CD4-positive, alpha-beta T cell treated with Interleukin-12 subunit alpha and Interleukin-12 subunit beta, for 1 hour (primary cell): ENCODE measurements around the gene PNCK.
"Not testable (repeated sequence)": the region's sequence is repeated elsewhere in the genome, so short reads cannot be mapped to it uniquely, and the experiment has no call there.

Experiments used
- DNase-seq: peaks from one replicate; pipeline ENCODE4 v3.0.0-alpha.2; 2020

Gene PNCK

GRCh38 chrX:153697924-153698865 lies 24.6 kb upstream of the PNCK start:
- no peak for DNase-seq

- not testable (repeated sequence) for DNase-seq
Measured at GRCh38 chrX:153696986-153697722, 23.5 kb upstream of the PNCK start.

DNA sequence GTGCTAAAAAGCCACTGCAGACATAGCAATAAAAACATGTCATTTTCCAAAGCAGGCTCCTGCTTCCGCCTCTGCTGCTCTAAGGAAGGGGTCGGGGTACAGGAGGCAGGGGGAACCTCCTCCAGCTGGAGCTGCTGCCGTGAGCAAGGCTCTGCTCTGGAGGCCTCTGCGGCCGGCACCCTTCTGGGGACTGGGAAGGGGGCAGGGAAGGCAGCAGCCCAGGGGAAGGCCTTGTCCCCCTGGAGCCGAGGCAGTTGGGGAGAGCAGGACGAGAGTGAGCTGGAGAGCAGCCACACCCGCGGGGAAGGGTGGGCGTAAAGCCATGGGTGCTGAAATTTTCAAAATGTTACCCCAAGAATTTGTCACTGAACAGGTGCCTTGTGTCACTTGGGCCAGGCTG lies 22.9 kb upstream of the PNCK start:
- not testable (repeated sequence) for DNase-seq

DNA sequence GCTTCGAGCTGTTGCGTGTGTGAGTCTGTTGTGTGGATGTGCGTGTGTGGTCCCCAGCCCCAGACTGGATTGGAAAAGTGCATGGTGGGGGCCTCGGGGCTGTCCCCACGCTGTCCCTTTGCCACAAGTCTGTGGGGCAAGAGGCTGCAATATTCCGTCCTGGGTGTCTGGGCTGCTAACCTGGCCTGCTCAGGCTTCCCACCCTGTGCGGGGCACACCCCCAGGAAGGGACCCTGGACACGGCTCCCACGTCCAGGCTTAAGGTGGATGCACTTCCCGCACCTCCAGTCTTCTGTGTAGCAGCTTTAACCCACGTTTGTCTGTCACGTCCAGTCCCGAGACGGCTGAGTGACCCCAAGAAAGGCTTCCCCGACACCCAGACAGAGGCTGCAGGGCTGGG lies 22.5 kb upstream of the PNCK start:
- DNase-seq: no peak

DNA sequence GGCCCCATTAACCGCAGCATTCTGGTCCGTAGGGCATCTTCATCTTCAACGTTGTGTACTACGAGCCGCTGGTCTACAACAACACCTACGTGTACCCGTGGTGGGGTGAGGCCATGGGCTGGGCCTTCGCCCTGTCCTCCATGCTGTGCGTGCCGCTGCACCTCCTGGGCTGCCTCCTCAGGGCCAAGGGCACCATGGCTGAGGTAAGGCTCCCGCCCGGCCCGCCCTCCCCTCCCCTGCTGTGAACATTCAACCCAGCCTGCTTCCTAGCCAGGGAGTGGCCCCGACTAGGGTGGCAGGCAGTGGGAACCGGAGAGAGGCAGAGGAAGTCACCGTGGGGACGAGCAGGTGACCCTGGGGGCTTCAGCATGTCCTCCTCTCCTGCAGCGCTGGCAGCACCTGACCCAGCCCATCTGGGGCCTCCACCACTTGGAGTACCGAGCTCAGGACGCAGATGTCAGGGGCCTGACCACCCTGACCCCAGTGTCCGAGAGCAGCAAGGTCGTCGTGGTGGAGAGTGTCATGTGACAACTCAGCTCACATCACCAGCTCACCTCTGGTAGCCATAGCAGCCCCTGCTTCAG lies 21.2 kb upstream of the PNCK start:
- no peak for DNase-seq

GRCh38 chrX:153694256-153694655 lies 20.6 kb upstream of the PNCK start:
- DNase-seq: not testable (repeated sequence)

DNA sequence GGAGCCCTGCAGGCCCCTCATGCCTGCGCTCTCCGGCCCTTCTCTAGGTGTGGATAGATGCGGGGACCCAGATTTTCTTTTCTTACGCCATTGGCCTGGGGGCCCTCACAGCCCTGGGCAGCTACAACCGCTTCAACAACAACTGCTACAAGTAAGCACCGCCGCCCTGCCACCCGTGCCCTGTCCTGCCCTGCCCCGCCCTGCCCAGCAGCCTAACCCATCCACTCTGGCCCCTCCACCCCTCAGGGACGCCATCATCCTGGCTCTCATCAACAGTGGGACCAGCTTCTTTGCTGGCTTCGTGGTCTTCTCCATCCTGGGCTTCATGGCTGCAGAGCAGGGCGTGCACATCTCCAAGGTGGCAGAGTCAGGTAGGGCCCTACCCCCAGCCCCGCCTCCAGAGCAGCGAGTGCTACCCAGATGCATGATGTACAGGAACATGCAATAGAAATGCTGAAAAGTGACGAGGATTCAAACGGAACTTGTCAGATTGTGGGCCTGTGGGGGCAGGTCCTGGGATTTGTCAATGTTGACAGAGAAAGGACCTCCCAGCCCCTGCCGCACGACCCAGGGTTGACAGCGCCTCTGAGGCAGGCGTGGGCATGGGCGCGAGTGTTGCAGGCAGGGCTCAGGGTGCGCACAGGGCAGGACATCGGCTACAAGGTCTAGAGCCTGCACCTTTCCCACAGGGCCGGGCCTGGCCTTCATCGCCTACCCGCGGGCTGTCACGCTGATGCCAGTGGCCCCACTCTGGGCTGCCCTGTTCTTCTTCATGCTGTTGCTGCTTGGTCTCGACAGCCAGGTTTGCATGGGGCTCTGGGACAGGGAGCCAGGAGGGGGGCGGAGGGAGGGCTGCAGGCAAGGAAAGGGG lies 19.8 kb upstream of the PNCK start:
- no peak for DNase-seq

GRCh38 chrX:153692611-153693156 lies 19.1 kb upstream of the PNCK start:
- no peak for DNase-seq

DNA sequence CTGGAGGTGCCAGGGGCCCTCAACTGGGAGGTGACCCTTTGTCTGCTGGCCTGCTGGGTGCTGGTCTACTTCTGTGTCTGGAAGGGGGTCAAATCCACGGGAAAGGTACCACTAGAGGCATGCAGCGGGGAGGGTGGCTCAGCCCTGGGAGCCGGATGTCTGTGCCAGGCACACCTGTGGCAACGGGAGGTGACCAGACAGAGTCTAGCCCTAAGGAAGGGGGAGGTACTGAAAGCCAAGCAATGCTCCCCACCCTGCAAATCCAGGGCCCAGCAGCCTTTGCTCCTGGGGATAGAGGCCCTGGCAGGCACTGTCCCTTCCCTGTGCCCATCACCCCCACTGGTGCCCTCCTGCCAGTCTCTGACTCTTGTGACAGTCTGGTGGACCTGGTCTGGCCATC lies 18.4 kb upstream of the PNCK start:
- DNase-seq: no peak

- DNase-seq: not testable (repeated sequence)
Measured at GRCh38 chrX:153691032-153691827, 17.6 kb upstream of the PNCK start.

DNA sequence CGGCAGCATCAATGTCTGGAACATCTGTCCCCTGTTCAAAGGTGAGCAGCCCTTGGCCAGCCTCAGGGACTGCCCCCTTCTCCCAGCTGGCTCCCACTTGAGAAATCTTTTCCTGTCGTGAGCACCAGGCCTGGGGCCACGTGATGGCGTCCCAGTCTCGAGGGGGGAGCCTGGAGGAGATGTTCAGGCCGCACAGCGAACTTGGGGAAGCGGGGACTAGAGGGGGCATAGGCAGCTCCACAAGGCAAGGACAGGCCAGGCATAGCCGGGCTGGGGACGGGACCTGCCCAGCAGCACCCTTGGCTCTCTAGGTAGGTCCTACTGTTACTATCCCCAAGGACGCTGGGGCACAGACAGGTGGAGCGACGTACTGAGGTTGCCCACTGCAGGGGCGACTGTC lies 16.9 kb upstream of the PNCK start:
- no peak for DNase-seq

- DNase-seq: no peak
Measured at GRCh38 chrX:153689654-153690465, 16.2 kb upstream of the PNCK start.

DNA sequence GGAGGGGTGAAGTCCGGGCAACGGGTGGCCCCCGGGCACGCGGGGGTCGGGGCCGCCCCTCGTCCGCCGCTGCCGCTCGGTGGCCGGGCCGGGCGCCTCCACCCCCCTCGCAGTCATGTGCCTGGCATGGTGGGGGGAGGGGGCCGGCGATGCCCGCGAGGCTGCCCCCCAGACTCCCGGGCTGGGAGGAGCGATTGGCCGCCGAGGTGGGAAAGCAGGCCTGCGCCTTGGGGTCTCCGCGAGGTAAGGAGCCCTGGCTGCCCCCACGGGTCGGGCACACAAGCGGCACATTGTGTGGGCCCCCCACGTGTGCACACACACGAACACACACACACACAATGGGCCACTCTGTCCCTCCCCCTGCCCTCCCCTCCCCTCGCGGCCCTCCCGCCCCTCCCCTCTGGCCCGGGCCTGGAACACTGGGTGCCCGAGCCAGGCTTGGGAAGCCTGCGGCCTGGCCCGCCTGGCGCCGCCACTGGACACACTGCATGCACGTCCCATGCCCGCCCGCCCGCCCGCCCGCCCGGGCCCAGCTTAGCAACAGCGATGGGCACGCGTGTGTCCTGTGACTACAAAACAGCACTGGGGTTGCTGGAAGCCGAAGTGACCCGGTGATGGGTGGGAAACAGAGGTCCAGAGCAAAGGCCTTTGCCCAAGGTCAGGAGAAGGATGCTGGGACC lies 15.4 kb upstream of the PNCK start:
- no peak for DNase-seq

GRCh38 chrX:153688506-153688905 lies 14.9 kb upstream of the PNCK start:
- no peak for DNase-seq

DNA sequence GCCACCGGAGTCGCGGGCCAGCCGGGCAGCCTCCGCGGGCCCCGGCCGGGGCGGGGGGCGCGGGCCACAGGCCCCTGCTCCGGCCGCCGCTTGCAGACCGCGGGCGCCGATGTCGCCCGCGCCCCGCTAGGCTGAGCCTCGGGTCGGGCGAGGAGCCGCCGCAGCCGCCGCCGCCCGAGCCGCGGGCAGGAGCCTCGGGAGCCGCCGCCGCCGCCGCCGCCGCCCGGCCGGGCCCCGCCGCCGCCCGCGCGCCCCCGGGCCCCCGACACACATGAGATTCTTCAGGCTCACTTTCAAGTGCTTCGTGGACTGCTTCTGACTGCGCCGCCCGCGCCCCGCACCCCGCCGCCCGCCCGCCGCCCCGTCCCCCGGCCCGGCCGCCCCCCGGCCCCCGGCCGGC lies 14.5 kb upstream of the PNCK start:
- no peak for DNase-seq

DNA sequence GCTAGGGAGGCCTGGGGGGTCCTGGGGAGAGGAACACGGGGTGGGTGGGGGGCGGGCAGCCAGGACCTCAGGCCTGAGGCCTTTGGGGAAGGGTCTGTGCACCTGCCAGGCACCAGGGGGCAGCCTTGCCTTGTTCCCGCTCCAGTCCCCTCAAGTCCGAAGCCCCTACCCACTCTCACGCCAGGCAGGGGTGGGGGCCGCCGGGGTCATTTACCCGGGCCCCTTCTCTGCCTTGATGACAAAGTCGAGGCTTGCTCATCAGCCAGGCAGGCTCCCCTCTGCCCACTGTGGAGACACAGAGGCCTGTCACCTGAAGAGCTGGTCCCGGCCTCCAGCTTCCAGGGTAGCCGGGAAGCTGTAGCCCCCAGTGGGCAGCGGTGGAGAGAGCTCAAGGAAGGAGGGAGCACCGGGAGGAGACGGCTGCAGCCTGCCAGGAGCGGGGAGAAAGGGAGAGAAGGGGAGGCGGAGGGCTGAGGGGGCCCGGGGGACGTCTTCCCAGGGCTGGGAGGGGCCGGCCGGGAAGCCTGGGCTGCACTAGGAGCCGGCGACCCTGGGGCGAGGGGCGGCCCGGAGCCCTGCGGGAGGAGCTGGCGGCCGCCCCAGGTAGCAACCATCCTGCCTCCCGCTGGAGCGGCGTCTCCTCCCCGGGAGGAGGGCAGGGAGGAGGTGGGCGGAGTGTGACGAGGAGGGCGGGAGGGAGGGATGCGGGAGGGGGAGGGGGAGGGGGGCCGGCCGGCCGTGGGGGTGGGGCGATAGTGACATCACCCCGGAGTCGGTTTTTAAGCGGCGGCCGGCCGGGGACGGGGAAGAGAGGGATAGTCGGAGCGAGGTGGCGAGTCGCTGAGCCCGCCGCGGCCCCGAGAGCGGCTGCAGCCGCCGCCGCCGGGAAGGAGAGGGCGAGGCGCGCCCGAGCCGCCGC lies 13.8 kb upstream of the PNCK start, which contains the start of gene SLC6A8:
Gene SLC6A8 (plus strand): TSS at position 806 of the 919 bp plus-strand sequence. CDS start 649 bp downstream, outside the sequence.
- peak; percentile 60 for DNase-seq

- no peak for DNase-seq
Measured at GRCh38 chrX:153686711-153687110, 13.1 kb upstream of the PNCK start.
